Neural cell (in vitro differentiated cells): ENCODE data around the gene IL17B.

Experiments used
- CTCF ChIP-seq: fragments of 450-650 bp; IDR thresholded peaks from 2 replicates; pipeline ENCODE4 v1.5.1; 2014; ENCODE audit warnings: antibody characterized with exemption, mild to moderate bottlenecking, moderate library complexity; ENCODE audit not compliant: poor library complexity, severe bottlenecking
- EP300 ChIP-seq: fragments of 450-650 bp; conservative IDR thresholded peaks from 2 replicates; pipeline ENCODE4 v1.6.1; 2014; ENCODE audit warnings: antibody characterized with exemption, mild to moderate bottlenecking, moderate library complexity; ENCODE audit not compliant: poor library complexity, severe bottlenecking
- MXI1 ChIP-seq: fragments of 450-650 bp; conservative IDR thresholded peaks from 2 replicates; pipeline ENCODE4 v1.6.1; 2014; ENCODE audit warnings: antibody characterized with exemption, mild to moderate bottlenecking; ENCODE audit not compliant: poor library complexity, severe bottlenecking
- POLR2AphosphoS5 ChIP-seq: IDR thresholded peaks from 2 replicates; pipeline ENCODE4 v1.6.1; 2012
- REST ChIP-seq: IDR thresholded peaks from 2 replicates; pipeline ENCODE4 v1.6.1; 2012; ENCODE audit warnings: borderline replicate concordance
- SMC3 ChIP-seq: fragments of 450-650 bp; conservative IDR thresholded peaks from 2 replicates; pipeline ENCODE4 v1.6.1; 2014; ENCODE audit warnings: antibody characterized with exemption, mild to moderate bottlenecking, moderate library complexity; ENCODE audit not compliant: poor library complexity

- TF ChIP-seq CTCF (no peak), EP300 (no peak), POLR2AphosphoS5 (no peak), MXI1 (no peak), REST (no peak), SMC3 (no peak)
Measured at GRCh38 chr5:149415066-149415967, 36.2 kb upstream of the IL17B start.
